Measurements from ENCODE around the gene PHC2. TPM values are rescaled to one million over a fixed set of nuclear protein-coding genes. Genes with fewer than 3 reads are reported as not detected.

PHC2 gene, protein sequence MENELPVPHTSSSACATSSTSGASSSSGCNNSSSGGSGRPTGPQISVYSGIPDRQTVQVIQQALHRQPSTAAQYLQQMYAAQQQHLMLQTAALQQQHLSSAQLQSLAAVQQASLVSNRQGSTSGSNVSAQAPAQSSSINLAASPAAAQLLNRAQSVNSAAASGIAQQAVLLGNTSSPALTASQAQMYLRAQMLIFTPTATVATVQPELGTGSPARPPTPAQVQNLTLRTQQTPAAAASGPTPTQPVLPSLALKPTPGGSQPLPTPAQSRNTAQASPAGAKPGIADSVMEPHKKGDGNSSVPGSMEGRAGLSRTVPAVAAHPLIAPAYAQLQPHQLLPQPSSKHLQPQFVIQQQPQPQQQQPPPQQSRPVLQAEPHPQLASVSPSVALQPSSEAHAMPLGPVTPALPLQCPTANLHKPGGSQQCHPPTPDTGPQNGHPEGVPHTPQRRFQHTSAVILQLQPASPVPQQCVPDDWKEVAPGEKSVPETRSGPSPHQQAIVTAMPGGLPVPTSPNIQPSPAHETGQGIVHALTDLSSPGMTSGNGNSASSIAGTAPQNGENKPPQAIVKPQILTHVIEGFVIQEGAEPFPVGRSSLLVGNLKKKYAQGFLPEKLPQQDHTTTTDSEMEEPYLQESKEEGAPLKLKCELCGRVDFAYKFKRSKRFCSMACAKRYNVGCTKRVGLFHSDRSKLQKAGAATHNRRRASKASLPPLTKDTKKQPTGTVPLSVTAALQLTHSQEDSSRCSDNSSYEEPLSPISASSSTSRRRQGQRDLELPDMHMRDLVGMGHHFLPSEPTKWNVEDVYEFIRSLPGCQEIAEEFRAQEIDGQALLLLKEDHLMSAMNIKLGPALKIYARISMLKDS
- total RNA-seq = 107 TPM

DNA sequence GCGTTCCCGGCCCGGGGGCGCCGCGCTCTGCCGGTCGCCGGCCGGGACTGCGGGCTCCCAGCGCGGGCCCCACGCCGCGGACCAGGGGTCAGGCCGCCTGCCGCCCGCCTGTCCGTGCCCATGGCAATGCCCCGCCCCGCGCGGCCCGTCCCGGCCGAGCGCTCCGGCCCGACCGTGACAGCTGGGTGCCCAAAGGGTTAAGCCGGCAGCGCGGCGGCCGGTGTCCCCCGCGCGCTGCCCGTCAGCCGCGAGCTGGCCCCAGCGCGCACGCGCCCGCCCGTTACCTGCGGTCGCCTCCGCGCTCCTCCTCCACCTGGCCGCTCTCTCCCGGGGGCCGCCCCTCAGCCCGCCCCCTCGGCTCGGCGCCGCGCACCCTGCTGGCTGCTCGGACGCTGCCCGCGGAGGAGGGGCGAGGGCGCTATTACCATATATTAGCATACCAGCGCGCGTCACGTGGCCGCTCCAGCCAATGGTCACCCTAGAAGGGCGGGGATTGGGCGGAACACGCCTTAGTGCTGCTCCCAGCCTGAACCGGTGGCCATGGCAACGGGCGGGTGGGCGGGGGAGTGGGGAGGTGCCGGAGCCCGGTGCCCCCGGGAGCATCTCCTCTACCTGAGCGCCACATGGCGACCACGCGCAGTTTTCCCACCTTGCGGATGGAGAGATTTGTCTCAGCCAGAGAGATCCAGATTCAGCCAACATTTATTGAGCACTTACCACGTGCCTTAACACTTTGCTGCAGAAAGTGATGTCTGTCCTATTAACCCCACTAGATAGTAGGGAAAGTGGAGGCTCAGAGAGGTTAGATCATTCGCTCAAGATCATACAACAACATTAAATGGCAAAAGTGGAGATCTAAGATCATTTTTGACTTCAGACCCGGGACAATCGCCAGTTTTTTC, at the start of gene PHC2:
TSS of gene PHC2 (minus strand) at position 404 of the 902 bp plus-strand sequence. CDS start 55,556 bp downstream, outside the sequence.
- DNase-seq (ENCODE audit: low spot score) = peak; percentile 98

DNA sequence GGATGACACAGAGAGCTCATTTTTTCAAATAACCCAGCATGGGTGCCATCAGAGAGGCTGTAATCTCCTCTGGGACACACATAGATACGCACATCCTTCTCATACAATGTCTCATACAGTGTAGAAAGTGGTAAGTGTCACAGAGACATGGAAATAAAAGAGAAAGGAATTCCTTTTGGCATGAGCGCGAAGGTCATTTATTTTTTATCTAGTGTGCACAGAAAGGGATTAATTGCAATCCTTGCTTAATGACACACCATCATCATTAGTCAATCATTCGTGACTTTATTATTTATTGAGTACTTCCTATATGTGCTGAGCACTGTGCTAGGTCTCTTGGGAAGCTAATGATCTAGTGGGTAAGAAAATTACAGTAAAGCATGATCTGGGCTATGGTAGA, 46.6 kb upstream of the PHC2 start:
- DNase-seq (ENCODE audit: low spot score) = no peak

DNA sequence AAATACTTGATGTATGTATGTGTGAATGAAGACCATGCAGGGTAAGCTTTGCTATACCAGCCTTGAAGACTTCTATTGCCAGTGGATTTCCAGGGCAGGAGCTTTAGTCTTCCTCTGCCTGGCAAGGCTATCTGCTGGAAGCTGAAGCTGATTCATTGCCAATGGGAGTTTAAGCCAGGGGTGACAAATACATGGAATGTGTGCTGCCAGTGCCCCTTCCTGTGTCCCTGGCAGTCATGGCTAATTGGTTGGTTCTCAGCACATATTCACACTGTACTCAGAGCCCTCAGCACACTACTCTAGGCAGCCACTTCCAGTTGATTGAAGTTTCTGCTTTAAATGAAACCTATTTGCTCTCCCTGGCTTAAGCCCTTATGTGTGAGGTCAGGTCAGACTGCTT, 43.0 kb upstream of the PHC2 start:
- no peak for DNase-seq (ENCODE audit: low spot score)

DNA sequence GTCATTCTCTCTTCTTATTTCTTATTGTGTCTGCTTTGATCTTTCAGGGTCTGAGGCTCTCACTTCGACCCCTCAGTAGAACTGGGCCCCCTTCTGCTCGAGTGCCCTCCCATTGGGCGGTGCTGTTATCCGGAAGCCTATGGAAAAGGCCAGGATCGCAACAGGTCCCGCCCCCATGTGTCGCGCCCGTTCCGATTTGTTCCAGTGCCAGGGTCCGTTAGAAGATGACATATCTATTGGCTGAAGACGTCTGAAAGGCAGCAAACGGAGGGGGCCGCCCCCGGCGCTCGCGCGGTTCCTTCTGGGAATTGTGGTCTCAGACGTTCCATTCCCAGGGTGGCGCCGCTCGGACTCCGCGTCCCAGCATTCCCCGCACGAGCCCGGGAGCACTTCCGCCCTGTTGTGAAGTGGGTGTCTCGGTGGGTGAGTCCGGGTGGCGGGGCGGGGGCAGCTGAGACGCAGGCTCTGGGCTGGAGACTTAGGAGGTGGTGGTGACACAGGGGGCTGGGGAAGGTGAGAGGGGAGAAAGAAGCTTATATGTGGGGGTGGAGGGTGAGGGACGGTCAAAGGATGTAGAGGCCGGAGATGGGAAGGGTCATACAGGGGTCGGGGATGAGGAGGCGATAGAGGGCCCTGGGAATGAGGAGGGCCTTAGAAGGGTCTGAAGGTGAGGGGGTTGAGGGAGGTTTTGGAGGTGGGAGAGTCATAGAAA, 41.5 kb upstream of the PHC2 start, which contains the start of gene ZSCAN20:
TSS of gene ZSCAN20 (plus strand) at position 377 of the 712 bp plus-strand sequence. CDS start 6,644 bp downstream, outside the sequence.
- peak; percentile 98 for DNase-seq (ENCODE audit: low spot score)

DNA sequence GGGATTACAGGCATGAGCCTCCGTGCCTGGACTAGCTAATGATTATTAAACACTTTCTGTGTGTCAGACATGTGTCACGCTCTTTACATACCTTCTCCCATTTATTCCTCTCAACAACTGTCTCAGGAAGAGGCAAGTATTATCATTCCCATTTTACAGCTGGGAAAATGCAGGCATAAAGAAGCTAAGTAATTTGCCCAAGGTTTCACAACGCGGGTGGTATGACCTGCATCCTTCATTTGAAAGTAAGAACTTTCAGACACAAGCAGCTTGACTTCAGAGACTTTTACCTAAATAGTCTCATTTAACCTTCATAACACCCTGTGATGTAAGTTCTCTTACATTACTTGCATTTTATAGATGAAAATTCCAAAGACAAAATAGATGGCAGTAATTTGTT, 40.5 kb upstream of the PHC2 start:
- DNase-seq (ENCODE audit: low spot score) = no peak

DNA sequence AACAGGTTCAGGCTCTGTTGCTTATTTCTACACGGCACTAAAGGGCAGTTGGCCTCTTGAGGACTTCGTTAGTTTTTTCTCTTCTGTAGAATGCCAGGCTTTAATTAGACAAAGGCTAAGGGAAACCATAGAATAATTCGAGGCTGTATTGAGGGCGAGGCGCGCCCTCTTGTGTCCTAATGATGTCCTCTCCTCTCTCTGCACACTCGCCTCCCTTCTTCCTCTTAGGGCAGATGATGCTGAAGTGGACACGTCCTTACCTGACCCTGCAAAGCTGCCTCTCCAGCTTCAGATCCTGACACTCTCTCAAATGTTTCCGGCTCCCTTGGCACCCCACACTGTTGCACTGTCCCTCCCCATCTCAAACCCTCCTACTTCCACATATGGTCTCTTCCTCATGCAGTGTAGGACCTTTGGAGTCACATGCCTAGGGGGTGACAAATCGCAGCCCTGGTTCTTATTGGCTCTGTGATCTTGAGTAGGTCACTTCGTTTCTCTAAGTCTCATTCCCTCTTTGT, 39.7 kb upstream of the PHC2 start:
- DNase-seq (ENCODE audit: low spot score) = peak; percentile 76

DNA sequence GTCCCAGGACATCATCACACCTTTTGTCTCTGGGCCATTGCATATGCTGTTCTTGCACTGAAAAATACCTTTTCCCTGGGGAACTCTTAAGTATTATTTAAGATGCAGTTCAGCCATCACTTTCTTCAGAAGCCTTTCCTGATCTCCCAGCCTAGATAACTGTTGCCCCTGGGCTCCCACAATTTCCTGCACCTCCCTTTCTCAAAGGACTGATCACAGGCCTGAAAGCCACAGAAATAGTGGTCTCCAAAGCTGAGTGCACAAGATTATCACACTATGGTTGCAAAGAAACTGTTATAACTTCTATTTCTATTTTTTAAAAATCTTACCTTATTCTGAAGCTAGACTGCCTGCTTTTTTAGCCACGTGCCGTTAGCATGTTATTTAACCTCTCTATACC, 38.8 kb upstream of the PHC2 start:
- no peak for DNase-seq (ENCODE audit: low spot score)

DNA sequence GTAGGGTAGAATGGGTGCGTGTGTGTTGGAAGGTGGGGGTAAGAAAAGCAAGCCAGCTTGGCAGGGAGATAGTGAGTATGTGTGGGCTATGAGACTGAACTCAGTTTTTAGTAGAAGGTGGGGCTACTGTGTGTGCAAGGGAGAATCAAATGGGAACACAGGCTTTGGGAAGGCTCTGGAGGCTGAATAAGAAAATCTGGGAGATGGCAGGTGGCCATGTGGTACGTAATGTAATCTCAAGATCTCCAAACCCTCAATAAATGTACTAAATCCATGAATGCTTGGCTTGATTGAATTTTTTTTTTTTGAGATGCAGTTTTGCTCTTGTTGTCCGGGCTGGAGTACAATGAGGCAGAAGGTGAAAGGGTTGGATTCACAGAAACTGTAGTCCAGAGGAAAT, 38.1 kb upstream of the PHC2 start:
- no peak for DNase-seq (ENCODE audit: low spot score)

DNA sequence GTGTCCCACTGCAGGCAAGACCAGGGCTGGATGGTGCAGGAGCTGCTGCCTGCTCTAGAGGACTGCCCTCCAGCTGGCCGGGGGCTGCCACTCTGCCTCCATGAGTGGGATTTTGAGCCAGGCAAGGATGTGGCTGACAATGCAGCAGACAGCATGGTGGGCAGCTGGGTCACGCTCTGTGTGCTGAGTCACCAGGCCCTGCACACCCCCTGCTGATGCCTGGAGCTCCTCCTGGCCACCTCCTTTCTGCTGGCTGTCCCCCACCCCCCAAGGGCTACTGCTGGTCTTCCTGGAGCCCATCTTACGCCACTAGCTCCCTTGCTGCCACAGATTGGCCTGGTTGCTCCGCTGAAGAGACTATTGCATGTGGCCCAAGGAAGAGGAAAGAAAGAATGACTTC, 37.6 kb upstream of the PHC2 start:
- DNase-seq (ENCODE audit: low spot score) = no peak

DNA sequence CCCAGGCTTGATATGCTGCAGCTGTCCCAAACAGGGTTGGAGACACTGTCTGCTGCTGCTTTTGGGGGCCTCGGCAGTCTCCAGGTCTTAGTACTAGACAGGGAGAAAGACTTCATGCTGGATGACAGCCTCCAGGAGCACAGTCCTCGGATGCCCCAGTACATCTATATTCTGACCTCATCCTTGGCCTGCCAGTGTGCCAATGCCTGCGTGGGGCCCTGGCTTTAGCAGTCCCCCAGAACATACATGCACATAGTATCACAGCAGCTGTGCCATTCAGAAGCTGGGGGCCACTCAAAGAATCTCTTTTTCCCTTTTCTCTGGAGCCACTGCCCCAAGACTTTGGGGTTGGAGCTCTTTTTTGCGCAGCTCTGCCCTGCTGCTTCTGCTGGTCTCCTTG, 37.1 kb upstream of the PHC2 start:
- no peak for DNase-seq (ENCODE audit: low spot score)

DNA sequence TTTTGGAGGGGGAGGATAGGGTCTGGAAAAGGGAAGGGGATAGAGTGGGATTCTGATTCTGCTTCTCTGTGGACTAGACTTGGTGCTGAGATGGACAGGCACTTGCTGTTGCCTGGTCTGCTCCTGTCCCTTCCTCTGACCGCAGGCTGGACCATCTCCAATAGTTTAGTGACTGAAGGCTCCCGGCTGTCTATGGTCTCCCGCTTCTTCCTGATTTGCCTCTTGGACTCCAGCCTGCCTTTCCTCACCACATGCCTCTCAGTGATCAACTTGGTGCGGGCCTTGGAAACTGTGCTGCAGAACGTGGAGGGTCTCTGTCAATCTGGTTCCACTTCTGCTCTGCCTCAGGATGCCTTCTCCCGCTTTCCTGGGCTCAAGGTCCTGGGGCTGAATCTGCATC, 35.3 kb upstream of the PHC2 start:
- DNase-seq (ENCODE audit: low spot score) = no peak

DNA sequence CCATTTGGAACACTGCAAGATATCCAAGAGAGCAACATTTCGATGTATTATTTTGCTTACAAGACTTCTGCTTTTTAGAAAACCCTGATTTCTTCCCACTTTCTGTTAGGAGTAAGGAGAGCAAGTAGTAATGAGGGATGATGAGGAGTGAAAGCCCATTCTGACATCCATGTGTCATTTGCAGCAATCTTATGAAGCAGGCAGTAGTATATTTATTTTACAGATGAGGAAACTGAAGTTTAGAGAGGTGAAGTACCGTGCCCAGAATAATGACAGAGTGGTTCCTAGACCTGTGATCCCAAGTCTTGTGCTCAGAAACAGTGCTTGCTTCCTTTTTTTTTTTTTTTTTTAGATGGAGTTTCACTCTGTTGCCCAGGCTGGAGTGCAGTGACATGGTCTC, 34.4 kb upstream of the PHC2 start:
- DNase-seq (ENCODE audit: low spot score) = no peak

DNA sequence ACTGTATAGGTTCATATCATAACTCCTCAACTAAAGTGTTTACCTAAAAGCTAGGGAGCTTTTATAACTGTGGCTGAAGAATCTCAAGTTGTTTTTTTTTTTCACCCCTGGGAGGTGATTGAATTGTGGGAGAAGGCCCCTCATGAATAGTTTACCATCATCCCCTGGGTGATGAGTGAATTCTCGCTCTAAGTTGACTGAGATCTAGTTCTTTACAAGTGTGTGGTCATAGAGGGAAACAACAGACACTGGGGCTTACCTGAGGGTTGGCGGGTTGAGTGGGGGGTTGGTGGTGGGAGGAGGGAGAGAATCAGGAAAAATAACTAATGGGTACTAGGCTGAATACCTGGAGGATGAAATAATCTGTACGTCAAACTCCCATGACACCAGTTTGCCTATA, 33.7 kb upstream of the PHC2 start:
- no peak for DNase-seq (ENCODE audit: low spot score)

DNA sequence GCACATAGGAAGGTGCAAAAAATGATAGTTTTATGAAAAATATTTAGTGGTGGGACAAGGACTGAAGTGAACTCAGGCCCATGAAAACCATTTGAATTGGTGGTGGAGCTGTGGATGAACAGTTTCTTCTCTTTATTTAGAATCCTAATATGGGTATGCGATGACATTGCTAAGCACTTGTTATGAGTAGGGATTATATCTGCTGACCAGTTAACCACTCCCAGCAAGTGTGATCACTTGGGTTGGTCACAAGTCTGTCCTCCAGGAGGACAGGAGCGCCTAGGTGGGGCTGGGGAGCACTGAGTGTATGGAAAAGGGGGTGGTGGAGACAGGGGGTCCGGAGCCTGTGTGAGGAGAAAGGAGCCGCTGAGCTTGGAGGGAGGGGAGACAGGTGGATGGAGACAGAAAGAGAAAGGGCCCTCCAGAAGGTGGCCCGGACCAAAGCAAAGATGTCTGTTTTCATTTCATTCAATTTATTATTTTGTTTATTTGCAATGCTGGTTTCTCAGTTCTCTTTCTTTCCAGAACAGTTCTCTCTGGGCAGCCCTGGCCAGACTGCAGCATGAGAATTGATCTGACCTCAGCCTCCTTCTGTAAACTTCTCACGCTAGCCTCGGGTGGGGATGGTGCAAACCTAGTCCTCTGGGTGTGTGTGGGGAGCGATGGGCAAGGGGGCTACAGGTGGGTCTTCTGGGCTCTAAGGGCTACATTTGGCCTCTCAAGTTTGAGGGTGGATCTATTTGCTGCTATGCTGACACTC, 31.7 kb upstream of the PHC2 start:
- DNase-seq (ENCODE audit: low spot score) = no peak

DNA sequence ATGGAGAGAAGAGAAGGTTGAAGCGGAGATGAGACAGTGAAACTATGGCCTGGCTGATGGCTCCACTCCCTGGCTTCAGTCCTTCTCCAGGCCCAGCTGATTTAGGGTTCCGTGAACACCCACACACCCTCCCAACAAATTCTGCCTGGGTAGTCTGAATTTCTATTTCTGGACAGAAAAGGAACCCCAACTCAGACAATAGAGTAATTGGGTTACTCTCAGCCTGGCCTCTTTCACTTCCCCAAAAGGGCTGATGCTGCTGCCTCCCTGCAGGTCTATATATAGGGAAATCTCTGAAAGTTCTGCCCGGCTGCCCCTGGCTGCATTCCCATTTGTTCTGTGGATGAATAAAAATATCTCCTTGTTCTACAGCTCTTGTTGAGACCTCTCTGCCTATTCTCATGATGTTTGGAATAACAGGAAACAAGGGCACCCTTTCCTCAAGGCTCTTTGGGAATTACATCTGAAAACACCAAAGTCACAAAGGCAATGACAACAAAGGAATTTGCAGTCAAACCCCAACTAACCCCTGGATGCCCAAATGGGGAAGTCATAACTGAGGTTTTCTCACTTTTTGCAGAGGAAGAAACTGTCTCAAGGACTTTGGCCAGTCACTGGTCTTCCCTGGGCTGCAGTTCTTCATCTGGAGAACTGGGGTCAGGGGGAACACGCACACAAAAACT, 30.2 kb upstream of the PHC2 start:
- peak; percentile 62 for DNase-seq (ENCODE audit: low spot score)

DNA sequence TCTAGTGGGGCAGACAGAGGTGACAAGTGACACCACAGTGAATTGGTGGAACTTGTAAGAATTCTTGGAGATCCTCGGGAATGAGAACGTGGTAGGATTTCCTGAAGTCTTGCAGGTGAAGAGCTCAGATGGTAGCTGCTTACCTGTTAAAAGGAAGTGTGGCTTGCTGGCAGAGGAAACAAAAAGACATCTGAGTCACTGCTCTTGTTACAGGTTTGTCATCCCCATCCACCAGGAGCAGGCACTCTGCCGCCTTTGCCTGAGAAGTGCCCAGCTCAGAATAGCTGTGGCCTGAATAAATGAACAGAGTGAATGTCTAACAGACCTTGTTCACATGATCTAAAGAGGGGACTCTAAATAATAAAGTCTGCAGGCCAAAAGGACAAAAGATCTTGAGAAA, 29.2 kb upstream of the PHC2 start:
- DNase-seq (ENCODE audit: low spot score) = no peak

DNA sequence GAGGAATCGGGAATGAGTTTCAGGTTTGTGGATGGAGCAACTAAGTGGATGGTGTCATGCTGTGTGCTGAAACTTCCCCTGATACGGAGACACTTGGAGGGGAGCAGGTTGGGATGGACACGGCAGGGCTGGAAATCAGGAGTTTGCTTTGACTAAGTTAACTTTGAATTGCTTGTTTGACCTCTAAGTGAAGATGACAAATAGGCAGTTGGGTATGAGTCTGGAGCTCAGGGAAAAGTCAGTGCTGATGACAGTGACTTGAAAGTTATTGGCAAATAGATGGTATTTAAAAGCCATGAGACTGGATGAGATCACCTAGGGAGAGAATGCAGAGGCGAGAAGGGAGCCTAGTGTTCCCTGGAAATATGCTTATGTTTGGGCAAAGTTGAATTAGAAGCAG, 28.8 kb upstream of the PHC2 start:
- no peak for DNase-seq (ENCODE audit: low spot score)

DNA sequence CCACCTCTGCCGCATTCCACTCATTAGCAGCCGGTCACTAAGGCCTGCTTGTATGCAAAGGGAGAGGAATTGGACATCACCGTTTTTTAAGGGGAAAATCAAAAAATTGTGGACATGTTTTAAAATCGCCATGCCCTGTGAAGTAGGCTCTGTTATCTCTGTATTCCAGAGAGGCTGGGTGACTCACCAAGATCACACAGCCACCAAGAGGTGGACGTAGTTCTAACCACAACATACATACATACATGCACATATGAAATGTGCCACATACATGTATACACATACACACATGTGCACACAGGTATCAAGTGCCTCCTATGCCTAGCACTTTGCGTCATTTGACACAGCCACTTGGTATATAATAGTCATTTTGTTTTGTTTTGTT, 25.6 kb upstream of the PHC2 start:
- no peak for DNase-seq (ENCODE audit: low spot score)

Measured in ureter (tissue), 1 donor.